Neural progenitor cell (in vitro differentiated cells): Measurements from ENCODE around the gene C1QBP.

ENCODE experiments used
- CTCF ChIP-seq: fragments of 200-600 bp; sonication (generic); IDR thresholded peaks from 2 replicates; pipeline ENCODE4 v1.5.1; 2017; ENCODE audit warnings: antibody characterized with exemption, mild to moderate bottlenecking
- EZH2 ChIP-seq: fragments of 200-600 bp; sonication (generic); IDR thresholded peaks from 2 replicates; pipeline ENCODE4 v1.6.1; 2017; ENCODE audit warnings: antibody characterized with exemption, mild to moderate bottlenecking, moderate library complexity

- TF ChIP-seq CTCF (no peak), EZH2 (no peak)
Observed at GRCh38 chr17:5418858-5419355, 20.0 kb downstream of the C1QBP start.
